ENCODE data around the gene PHF2. TPM values are rescaled to one million over a fixed set of nuclear protein-coding genes. Genes with fewer than 3 reads are reported as not detected.

Gene PHF2
- total and polyA plus RNA-seq, 2 of the 4 experiments (the other 2 are of a cell fraction) = 5.9 to 9.5 TPM

GRCh38 chr9:93541581-93542349, 34.6 kb upstream of the PHF2 start:
- H3K27me3 ChIP-seq (ENCODE audit: control insufficient read depth, insufficient read depth, low read length) = no peaks in the 10 kb centered on the region
- CTCF ChIA-PET = interaction anchor here (0.7 kb wide), 1 partner anchor 11 kb away, joined by 3 read pairs; no protein-coding TSS in a partner anchor
- no peak overlapping the region for H2BK5ac ChIP-seq (ENCODE audit: low read depth, low read length, poor library complexity, severe bottlenecking)
- H3K4me1 ChIP-seq (ENCODE audit: control insufficient read depth, insufficient read depth, low read length) = no peaks in the 10 kb centered on the region
- peaks cover 16 to 51% of the 10 kb centered on the region in 2 experiments for H3K79me1 ChIP-seq (ENCODE audit: low read depth in 1 of 2, low read length in 2 of 2)
- peaks cover 9% of the 10 kb centered on the region; the same call in 1 of the 2 replicates for H3K9me1 ChIP-seq (ENCODE audit: insufficient read depth, low read length)
- intact Hi-C loops (cut with micrococcal nuclease) (no loop called here), in situ Hi-C loops (cut with MboI; ENCODE audit: low sequenced_read_pairs) (no loop called here), dilution Hi-C loops (cut with HindIII; ENCODE audit: low sequenced_read_pairs, unreplicated experiment) (no loop called here)
- no peak overlapping the region for H2AK5ac ChIP-seq (ENCODE audit: low read depth, low read length)
- H3K4ac ChIP-seq (ENCODE audit: low read depth, low read length) = no peak overlapping the region
- no peak for TF ChIP-seq FOS (IDR thresholded peaks at IDR 0.05; ENCODE audit: low read depth, low read length)
- TF ChIP-seq CEBPB (IDR thresholded peaks at IDR 0.05; ENCODE audit: low read depth, low read length) = no peak
- no peak for TF ChIP-seq POLR2A (IDR thresholded peaks at IDR 0.05; ENCODE audit: low read depth, low read length)
- TF ChIP-seq SMC3 (IDR thresholded peaks at IDR 0.05; ENCODE audit: low read depth, low read length) = no peak
- TF ChIP-seq CHD1 (IDR thresholded peaks at IDR 0.05; ENCODE audit: low read depth, low read length) = no peak
- no peak for TF ChIP-seq BHLHE40 (IDR thresholded peaks at IDR 0.05; ENCODE audit: low read depth, low read length)
- TF ChIP-seq MXI1 (IDR thresholded peaks at IDR 0.05; ENCODE audit: borderline replicate concordance, low read depth, low read length) = no peak
- no peak for TF ChIP-seq NFE2L2 (IDR thresholded peaks at IDR 0.05; ENCODE audit: low read depth, low read length)
- TF ChIP-seq, protein P1, sequence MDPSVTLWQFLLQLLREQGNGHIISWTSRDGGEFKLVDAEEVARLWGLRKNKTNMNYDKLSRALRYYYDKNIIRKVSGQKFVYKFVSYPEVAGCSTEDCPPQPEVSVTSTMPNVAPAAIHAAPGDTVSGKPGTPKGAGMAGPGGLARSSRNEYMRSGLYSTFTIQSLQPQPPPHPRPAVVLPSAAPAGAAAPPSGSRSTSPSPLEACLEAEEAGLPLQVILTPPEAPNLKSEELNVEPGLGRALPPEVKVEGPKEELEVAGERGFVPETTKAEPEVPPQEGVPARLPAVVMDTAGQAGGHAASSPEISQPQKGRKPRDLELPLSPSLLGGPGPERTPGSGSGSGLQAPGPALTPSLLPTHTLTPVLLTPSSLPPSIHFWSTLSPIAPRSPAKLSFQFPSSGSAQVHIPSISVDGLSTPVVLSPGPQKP (IDR thresholded peaks at IDR 0.05; ENCODE audit: borderline replicate concordance, low read depth, low read length) = no peak
- no peak overlapping the region for H3K23ac ChIP-seq (ENCODE audit: low read depth, low read length)
- no peak overlapping the region for H3K27ac ChIP-seq (ENCODE audit: insufficient read depth, low read length)
- no peak for DNase-seq
- WGBS, 2 experiments (ENCODE audit: extremely low coverage in 2 of 2, insufficient read length in 1 of 2) = 100% methylated on average over 3 of the region's 8 CpGs; no CpG with 5 or more reads in 1 of the 2 experiments
- no peak for ATAC-seq (ENCODE audit: low read depth)
- no peak overlapping the region for H3K9ac ChIP-seq (ENCODE audit: low read depth, low read length)
- POLR2A ChIA-PET (ENCODE audit: unreplicated experiment) = no interaction called here
- H4K20me1 ChIP-seq (ENCODE audit: insufficient read depth, low read length) = no peaks in the 10 kb centered on the region
- H3K56ac ChIP-seq (ENCODE audit: extremely low read depth, insufficient read depth, low read length) = no peak overlapping the region
- H2BK20ac ChIP-seq (ENCODE audit: low read depth, low read length) = no peak overlapping the region
- H4K5ac ChIP-seq (ENCODE audit: low read depth, low read length) = no peak overlapping the region
- no peak overlapping the region for H3K18ac ChIP-seq (ENCODE audit: low read depth, low read length)
- H2AFZ ChIP-seq (replicated peaks; ENCODE audit: low read length, poor library complexity) = no peak overlapping the region
- H3K14ac ChIP-seq (replicated peaks; ENCODE audit: low read depth, low read length) = no peak overlapping the region
- no peak overlapping the region for H2BK15ac ChIP-seq (ENCODE audit: low read depth, low read length)
- H3K4me2 ChIP-seq (ENCODE audit: low read depth, low read length) = no peak overlapping the region
- no peak overlapping the region for H2BK120ac ChIP-seq (ENCODE audit: low read depth, low read length)
- no peak overlapping the region for H2AK9ac ChIP-seq (replicated peaks; ENCODE audit: low read depth, low read length, poor library complexity)
- H3K9me3 ChIP-seq (ENCODE audit: control insufficient read depth, insufficient read depth, low read length) = no peaks in the 10 kb centered on the region
- peaks cover 37% of the 10 kb centered on the region for H3K36me3 ChIP-seq (ENCODE audit: control insufficient read depth, insufficient read depth, low read length)
- no TSS peak for BruUV-seq (replicated peaks)
- no peak overlapping the region for H4K8ac ChIP-seq (ENCODE audit: low read depth in 2 of 2, low read length in 2 of 2)
- H3K4me3 ChIP-seq (ENCODE audit: insufficient read depth, low read depth, low read length) = no peak overlapping the region
- H4K91ac ChIP-seq (ENCODE audit: insufficient read depth, low read depth, low read length) = no peak overlapping the region
